H1 (cell line): ENCODE data around the gene CEP41. TPM values are rescaled to one million over a fixed set of nuclear protein-coding genes. Genes with fewer than 3 reads are reported as not detected.

Experiments
- CTCF ChIP-seq, 3 experiments: IDR thresholded peaks; 1 replicate in 2 of 3; 2 replicates in 1 of 3; pipeline versions ENCODE4 v1.5.1 to v1.6.1; 2011; ENCODE audit warnings: low read length in 3 of 3, mild to moderate bottlenecking in 3 of 3, inconsistent platforms in 2 of 3, low read depth in 1 of 3, moderate library complexity in 1 of 3; ENCODE audit not compliant: insufficient read depth in 1 of 3; ENCODE audit errors: control extremely low read depth in 1 of 3
- HDAC2 ChIP-seq, 2 experiments: fragments of 300-600 bp in 1 of 2; sonication (generic) in 1 of 2; IDR thresholded peaks; 2 replicates each; pipeline ENCODE4 v1.6.1; 2011 to 2012; ENCODE audit warnings: low read depth in 2 of 2, low read length in 2 of 2, mild to moderate bottlenecking in 2 of 2, moderate library complexity in 2 of 2, borderline replicate concordance in 1 of 2, inconsistent platforms in 1 of 2
- KDM4A ChIP-seq: IDR thresholded peaks from one replicate; pipeline ENCODE4 v1.7.1; 2012; ENCODE audit warnings: low read depth, mild to moderate bottlenecking, moderate library complexity, low read length, inconsistent platforms; ENCODE audit not compliant: severe bottlenecking
- NRF1 ChIP-seq: IDR thresholded peaks from 2 replicates; pipeline ENCODE4 v1.6.1; 2011; ENCODE audit warnings: mild to moderate bottlenecking, low read depth, low read length, improper control_type of control experiment
- polyA plus RNA-seq, 7 experiments: library from polyadenylated mRNA; depleted of rRNA in 3 of 7; stranded (reverse) in 5 of 7; unstranded in 2 of 7; fragments of >200 nt in 5 of 7; fragments of 200-250 nt in 2 of 7; gene quantifications; 1 replicate in 5 of 7; 2 replicates in 1 of 7; 4 replicates in 1 of 7; pipeline versions ENCODE4 v1.2.1 to v1.2.3, GENCODE V29; 2011 to 2013; ENCODE audit warnings: missing spikeins in 2 of 7, mixed read lengths in 2 of 7
- total RNA-seq: library from RNA; stranded (reverse); fragmentation: NEBNext Ultra II Directional; extraction: Animal tissue kit (Norgen Biotek cat#: 25700); gene quantifications from 2 replicates; pipeline ENCODE4 v1.2.1, GENCODE V29; 2021
- TF ChIP-seq, protein P1 (sequence below): fragments of 300-600 bp; sonication (generic); IDR thresholded peaks from 2 replicates; pipeline ENCODE4 v1.7.1; 2012; ENCODE audit warnings: low read length, moderate library complexity, mild to moderate bottlenecking, inconsistent platforms; ENCODE audit not compliant: insufficient replicate concordance
- TF ChIP-seq, protein P2 (sequence below): IDR thresholded peaks from 2 replicates; pipeline ENCODE4 v1.6.1; 2012; ENCODE audit warnings: inconsistent platforms

The CEP41 gene
- total and polyA plus RNA-seq, 2 of the 8 experiments (the other 6 are each of a cell fraction or from before 2014, with no cell fraction given), result 9.3 to 12.8 TPM

DNA sequence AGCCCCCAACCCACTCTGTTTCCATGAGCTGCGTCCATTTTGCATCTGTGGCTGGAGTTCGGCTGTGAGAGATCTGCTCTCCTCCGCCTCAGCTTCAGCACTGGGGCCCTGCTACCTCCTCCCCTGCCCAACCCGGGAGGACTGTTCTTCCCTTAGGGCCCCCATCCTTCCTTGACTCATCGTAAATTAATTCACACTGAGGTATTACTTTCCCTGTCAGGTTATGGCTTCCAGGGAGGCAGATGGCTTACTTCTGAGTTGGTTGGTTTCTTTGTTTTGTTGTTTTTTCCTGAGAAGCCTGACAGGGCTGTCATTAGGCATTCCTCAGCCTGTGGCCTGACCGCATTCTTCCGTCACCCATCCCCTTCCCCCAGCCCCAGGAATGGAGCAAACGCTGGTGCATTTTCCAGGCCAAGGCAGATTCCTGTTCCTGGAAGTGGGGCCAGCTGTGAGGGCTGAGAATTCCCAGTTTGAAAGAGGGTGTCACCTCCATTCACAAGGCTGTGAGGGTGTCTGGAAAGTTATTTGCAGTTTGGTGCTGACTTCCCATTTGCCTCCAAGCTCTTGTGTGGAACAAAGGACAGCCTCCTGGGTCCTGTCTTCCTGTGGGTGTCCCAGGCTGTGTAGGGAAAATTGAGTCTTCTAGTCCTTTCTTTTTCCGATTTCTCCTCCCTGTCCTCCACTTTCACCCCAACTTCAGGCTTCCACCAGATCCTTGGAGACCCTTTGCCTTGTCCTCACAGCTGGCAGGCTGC, 84.5 kb downstream of the CEP41 start (continued):
- TF ChIP-seq, protein P1, sequence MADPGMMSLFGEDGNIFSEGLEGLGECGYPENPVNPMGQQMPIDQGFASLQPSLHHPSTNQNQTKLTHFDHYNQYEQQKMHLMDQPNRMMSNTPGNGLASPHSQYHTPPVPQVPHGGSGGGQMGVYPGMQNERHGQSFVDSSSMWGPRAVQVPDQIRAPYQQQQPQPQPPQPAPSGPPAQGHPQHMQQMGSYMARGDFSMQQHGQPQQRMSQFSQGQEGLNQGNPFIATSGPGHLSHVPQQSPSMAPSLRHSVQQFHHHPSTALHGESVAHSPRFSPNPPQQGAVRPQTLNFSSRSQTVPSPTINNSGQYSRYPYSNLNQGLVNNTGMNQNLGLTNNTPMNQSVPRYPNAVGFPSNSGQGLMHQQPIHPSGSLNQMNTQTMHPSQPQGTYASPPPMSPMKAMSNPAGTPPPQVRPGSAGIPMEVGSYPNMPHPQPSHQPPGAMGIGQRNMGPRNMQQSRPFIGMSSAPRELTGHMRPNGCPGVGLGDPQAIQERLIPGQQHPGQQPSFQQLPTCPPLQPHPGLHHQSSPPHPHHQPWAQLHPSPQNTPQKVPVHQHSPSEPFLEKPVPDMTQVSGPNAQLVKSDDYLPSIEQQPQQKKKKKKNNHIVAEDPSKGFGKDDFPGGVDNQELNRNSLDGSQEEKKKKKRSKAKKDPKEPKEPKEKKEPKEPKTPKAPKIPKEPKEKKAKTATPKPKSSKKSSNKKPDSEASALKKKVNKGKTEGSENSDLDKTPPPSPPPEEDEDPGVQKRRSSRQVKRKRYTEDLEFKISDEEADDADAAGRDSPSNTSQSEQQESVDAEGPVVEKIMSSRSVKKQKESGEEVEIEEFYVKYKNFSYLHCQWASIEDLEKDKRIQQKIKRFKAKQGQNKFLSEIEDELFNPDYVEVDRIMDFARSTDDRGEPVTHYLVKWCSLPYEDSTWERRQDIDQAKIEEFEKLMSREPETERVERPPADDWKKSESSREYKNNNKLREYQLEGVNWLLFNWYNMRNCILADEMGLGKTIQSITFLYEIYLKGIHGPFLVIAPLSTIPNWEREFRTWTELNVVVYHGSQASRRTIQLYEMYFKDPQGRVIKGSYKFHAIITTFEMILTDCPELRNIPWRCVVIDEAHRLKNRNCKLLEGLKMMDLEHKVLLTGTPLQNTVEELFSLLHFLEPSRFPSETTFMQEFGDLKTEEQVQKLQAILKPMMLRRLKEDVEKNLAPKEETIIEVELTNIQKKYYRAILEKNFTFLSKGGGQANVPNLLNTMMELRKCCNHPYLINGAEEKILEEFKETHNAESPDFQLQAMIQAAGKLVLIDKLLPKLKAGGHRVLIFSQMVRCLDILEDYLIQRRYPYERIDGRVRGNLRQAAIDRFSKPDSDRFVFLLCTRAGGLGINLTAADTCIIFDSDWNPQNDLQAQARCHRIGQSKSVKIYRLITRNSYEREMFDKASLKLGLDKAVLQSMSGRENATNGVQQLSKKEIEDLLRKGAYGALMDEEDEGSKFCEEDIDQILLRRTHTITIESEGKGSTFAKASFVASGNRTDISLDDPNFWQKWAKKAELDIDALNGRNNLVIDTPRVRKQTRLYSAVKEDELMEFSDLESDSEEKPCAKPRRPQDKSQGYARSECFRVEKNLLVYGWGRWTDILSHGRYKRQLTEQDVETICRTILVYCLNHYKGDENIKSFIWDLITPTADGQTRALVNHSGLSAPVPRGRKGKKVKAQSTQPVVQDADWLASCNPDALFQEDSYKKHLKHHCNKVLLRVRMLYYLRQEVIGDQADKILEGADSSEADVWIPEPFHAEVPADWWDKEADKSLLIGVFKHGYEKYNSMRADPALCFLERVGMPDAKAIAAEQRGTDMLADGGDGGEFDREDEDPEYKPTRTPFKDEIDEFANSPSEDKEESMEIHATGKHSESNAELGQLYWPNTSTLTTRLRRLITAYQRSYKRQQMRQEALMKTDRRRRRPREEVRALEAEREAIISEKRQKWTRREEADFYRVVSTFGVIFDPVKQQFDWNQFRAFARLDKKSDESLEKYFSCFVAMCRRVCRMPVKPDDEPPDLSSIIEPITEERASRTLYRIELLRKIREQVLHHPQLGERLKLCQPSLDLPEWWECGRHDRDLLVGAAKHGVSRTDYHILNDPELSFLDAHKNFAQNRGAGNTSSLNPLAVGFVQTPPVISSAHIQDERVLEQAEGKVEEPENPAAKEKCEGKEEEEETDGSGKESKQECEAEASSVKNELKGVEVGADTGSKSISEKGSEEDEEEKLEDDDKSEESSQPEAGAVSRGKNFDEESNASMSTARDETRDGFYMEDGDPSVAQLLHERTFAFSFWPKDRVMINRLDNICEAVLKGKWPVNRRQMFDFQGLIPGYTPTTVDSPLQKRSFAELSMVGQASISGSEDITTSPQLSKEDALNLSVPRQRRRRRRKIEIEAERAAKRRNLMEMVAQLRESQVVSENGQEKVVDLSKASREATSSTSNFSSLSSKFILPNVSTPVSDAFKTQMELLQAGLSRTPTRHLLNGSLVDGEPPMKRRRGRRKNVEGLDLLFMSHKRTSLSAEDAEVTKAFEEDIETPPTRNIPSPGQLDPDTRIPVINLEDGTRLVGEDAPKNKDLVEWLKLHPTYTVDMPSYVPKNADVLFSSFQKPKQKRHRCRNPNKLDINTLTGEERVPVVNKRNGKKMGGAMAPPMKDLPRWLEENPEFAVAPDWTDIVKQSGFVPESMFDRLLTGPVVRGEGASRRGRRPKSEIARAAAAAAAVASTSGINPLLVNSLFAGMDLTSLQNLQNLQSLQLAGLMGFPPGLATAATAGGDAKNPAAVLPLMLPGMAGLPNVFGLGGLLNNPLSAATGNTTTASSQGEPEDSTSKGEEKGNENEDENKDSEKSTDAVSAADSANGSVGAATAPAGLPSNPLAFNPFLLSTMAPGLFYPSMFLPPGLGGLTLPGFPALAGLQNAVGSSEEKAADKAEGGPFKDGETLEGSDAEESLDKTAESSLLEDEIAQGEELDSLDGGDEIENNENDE, result no peak
- TF ChIP-seq CTCF (IDR thresholded peaks at IDR 0.05; ENCODE audit: control extremely low read depth in 1 of 3, insufficient read depth in 1 of 3, low read depth in 1 of 3, low read length in 3 of 3), result no peak
- no peak for TF ChIP-seq KDM4A
- TF ChIP-seq, protein P2, sequence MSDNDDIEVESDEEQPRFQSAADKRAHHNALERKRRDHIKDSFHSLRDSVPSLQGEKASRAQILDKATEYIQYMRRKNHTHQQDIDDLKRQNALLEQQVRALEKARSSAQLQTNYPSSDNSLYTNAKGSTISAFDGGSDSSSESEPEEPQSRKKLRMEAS, result peak; percentile 29; the same call in 1 of the 2 replicates
- TF ChIP-seq NRF1, result no peak
- peak in 1 of 2 experiments; percentile 66; a peak in 1 of 4 replicates for TF ChIP-seq HDAC2 (IDR thresholded peaks at IDR 0.05; ENCODE audit: borderline replicate concordance in 1 of 2, low read depth in 2 of 2, low read length in 2 of 2)
